ENCODE data around the gene H1-8.

- TF ChIP-seq CTCF (conservative IDR thresholded peaks at IDR 0.05 in 1 of 2, IDR thresholded peaks at IDR 0.05 in 1 of 2; ENCODE audit: extremely low read depth in 1 of 2, insufficient read depth in 1 of 2, low read depth in 1 of 2, low read length in 2 of 2) (no peak), EZH2 (IDR thresholded peaks at IDR 0.05; ENCODE audit: borderline replicate concordance, low read length) (no peak)
These were observed 5.4 kb downstream of the H1-8 start for GRCh38 chr3:129548104-129548965.

Measured in mammary epithelial cell (primary cell).